ENCODE results near the gene GUCD1.
A peak's percentile ranks its signal among the peaks of the same experiment; 100 is the strongest.
"Not testable (repeated sequence)": the region's sequence is repeated elsewhere in the genome, so short reads cannot be mapped to it uniquely, and the experiment has no call there.

The GUCD1 gene

DNA sequence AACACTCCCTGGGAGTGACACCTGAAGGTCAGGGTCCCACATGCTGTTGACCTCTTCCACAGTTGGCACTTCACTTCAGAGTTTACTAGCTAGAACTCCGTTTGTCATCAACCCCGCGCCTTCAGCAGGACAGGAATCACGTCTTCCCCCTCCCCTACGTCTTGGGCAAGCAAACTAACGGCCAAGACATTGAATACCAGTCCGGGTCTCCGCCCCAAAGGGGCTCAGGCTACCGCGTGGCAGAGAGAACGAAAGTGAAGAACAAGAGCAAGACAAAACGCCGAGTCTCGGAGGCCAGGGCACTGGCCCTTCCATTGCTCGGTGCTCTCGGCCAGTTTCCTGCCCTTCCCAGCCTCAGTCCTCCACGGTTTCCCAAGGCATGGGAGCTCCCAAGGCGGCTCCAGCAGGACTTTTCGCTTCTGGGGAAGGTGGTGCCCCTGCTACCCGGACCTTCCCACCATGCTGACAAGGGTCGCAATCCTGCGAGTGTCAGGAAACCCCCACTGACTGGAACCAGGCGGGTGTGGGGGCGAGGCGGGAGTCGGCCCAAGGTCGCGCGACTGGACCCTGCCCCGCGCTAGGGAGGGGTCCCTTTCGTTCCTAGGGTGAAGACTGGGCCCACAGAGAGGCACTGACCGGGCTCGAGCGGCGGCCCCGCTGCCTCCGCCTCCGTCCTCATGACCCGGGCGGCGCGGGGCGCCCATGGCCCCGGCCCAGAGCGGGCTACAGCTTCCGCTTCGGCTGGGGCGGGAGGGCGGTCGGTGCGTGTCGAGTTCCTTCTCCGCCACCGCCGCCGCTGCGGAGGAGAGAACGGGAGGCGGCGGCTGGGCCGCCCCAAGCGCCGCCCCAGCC, at the start of gene GUCD1:
TSS of gene GUCD1 (minus strand) at position 826 of the 852 bp plus-strand sequence. CDS start at position 679, 147 bp downstream.
- DNase-seq, result peak; percentile 28 to 41

DNA sequence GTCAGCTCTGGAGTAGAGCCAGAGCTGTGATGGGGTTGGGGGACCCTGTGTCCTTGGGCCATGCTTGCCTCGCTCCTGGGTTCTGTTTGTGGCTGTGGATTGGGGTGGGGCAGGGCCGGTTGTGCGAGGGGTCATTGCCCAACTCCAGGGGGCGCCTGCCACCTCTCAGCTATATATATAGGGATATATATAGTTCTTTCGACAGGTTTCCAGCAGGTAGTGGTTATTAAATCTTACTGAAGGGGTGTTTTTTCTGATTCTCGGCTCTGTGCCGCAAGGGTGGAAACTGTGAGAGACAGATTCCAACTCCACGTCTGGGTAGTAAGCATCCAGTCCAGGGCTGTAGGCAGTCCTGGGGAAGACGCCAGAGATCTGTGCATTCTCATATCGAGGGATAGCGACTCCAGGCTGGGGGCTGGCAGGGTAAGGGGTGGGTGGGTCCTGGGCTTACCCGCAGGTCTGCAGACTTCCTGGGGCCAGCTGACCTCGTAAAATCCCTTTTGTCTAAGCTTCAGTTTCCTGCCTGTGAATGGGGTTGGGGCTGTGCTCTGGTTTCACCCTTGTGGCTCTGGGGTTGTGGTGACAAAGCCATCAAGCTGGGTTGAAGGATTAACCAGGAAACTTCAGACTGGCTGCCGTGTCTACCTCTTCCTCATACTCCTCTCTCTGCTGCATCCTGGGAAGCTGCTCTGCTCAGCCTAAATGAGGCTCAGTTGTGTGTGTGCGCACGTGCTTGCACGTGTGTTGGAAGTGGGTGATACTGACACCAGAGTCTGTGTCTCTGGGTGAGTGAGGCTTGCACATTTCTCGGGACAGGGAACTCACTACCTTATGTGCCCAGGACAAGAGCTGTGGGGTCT, 49.1 kb upstream of the GUCD1 start:
- peak; percentile 29 to 39 for DNase-seq

DNA sequence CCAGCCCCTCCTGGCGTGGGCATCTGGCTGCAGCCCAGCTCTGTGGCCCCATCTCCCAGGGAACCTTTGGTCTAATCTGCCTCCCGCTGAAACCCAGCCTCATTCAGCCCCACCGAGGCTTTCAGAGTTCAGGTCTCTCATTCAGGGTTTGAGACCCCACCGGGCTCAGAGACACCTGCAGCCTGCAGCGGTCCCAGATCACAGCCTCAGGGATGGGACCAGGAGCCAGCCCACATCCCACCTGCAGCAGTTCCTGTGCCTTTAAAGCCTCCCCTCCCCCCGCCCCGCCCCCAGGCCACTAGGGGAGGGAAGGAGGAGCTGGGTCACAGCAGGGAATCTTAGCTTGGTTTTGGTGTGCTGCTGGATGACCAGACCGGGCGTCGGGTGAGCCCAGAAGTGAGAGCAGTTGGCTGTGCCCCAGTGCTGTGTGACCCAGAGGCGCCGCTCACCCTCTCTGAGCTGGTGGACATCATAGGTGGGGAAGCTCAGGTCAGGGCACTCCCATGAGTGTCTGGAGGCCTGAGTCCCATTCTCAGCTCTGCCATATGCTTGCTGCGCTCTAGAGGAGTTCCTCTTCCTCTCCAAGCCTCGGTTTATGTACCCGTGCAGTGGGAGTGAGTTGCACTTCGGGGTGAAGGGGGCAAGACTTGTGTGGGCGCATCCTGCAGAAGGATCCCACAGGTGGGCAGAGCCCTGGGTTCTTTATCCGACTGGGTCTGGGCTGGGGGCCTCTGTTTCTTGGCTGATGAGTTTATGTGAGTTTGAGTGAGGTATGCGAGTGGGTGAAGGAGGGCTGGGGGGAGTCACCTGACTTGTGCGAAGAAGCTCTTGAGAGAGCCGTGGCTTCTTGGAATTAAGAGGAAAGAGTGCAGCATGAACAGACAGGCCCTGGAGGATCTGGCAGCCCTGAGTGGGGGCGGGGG, 48.2 kb upstream of the GUCD1 start, which contains the start of gene GGT1:
TSS of gene GGT1 (plus strand) at position 347 of the 923 bp plus-strand sequence. CDS start 7,889 bp downstream, outside the sequence.
- DNase-seq, result not testable (repeated sequence)

DNA sequence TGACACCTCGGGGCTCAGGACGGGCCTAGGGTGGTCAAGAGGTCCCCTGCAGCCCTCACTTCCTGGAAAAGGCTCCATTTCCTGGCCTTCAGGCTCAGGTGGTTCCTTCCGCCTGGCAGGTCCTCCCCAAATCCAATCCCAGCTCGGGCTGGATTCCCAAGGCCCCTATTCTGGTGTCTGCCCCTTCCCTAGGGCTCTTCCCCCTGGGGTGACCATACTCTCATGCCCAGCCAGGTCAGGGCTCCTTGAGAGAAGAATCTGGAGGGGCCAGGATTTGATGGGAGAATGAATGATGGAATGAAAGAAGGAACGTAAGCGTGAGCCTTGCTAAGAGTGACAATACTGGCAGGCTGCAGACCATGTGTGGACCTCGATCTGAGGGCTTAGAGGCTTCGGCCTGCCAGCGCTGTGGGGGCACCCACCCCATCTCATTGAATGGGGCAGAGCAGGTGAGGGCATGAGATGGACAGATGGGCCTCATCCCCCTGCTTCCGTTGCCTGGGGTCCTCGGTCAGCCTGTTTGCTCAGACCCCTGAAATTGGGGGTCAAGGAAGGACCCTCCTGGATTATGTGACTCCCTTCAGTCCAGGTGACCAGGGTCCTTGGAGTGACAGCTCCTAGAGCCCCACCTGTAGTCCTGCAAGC, 47.3 kb upstream of the GUCD1 start:
- not testable (repeated sequence) for DNase-seq

DNA sequence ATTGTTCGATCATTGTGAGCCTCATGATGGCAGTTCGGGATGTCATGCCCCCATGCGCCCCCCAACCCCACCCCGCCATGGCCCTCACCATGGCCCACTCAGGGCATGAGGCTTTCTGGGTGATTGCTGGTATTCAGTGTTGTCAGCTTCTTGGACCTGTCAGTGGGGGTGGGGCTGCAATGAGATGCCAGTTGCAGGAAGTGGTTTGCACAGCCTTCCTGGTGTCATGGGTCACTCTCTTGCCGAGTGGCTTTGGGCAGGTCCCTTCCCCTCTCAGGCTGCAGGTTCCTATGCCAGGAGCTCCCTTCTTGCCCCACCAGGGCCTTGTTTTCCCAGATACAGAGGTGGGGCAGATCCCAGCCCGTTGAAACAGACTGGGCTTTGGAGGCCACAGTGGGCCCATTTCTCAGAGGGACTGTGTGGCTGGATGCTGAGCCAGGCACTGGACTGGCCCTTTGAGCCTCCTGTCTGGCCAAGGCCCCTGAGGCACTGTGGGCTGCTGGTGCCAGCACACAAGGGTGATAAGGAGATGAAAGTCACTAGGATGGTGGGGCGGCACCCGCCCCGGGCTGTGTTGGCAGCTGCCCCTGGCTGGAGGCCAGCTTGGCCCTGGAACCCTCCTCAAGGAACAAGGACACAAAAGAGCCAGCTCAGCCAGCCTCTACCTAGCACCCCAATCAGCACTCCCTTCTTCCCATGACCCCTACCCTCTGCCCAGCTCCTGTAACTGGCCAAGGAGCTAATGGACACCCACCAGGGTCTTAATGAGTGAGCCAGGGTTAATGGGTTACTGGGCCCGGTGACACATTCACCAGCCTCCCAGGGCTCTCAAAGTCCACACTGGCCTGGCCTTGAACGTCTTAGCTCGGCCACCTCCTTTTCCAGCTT, 46.5 kb upstream of the GUCD1 start:
- DNase-seq, result no peak

DNA sequence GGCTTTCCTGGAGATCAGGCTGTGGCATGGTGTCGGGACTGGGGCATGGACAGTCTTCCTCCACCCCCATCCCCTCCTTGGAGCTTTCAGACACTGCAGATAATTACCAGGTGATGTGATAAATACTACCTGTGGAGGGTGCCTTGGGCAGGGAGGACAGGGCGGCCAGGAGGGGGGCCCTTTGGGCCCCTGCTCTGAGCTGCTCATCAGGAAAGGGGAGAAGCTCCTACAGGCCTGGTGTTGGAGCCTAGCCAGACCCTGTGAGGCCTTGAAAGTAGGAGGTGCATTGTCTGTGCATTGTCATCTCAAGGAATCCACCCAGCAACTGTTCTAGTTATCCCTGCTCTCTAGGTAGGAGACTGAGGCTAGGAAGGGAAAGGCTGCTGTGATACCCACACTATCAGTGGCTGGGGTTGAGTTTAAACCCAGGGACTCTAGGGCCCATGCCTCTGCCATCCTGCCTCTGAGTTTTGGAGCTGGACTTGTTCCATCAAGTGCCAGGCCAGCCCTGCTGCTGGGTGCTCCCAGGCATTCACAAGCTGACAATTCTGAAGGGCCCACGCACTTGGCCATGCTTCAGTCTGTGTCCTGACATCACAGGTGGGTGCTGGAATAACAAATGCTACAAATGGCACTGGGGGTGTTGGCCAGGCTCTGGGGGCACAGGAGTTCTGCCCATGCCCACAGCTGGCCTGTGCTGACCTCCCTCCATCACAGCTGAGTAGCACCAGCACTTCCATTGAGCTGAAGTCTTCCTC, 45.2 kb upstream of the GUCD1 start:
- not testable (repeated sequence) for DNase-seq

DNA sequence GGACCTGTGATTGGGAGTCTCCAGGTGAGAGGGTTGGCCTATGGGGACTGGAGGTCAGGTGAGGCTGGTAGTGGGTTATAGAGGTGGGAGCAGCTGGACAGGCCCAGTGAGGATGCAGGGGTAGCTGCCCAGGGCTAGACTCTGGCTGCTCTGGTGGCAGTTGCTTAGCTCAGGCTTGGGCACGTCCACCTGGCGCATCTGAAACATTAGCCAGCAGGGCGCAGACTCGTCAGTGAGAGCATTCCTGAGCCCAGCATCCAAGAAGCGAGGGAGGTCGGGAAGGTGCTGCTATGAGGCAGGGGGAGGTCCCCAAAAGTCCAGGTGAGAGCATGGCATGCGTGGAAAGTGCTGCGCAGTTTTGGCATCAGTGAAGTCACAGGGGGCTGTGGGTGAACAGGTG, 44.6 kb upstream of the GUCD1 start:
- no peak for DNase-seq

DNA sequence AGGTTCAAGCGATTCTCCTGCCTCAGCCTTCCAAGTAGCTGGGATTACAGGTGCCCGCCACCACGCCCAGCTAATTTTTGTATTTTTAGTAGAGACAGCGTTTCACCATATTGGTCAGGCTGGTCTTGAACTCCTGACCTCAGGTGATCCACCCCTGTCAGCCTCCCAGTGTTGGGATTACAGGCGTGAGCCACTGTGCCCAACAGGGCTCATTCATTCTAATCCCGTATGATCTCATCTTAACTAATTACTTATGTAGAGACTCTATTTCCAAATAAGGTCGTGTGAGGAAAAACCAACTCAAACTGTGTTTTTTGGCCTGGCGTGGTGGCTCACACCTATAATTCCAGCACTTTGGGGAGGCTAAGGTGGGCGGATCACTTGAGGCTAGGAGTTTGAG, 42.1 kb upstream of the GUCD1 start:
- not testable (repeated sequence) for DNase-seq

DNA sequence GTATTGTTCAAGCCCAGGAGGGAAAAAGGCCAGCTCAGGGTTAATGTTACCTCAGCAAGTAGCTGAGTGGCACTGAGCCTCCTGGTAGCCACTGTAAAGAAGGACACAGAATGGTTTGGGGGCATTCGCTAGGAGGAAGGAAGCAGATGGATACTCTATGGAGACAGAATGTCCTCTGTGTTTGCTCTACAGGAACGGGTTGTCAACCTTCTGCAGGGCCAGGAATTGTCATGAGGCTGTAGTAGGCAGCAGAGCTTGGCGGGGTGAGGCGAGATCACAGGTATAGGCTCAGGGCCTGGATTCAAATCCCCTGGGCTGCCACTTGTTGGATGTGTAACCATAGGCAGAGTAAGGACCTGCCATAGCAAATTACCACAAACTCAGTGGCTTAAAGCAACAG, 40.9 kb upstream of the GUCD1 start:
- no peak for DNase-seq

DNA sequence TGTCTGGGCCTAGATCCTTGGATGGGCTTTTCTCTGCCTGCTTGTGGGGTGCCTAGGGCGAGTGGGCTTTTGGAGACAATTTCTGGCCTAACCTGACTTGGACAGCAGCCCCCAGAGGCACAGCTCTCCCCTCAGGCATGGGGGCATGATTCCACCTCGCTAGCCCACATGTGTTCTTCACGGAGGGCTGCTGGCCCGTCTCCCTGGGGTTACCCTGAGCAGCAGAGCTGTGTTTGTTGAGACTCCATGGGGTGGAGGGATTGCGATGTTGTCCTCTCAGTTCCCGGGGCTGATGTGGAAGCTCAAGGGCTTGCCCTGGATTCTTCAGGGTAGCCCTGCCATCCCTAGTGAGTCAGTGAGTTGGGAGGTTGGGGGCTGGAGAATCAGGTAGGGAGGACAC, 40.3 kb upstream of the GUCD1 start:
- DNase-seq, result no peak

DNA sequence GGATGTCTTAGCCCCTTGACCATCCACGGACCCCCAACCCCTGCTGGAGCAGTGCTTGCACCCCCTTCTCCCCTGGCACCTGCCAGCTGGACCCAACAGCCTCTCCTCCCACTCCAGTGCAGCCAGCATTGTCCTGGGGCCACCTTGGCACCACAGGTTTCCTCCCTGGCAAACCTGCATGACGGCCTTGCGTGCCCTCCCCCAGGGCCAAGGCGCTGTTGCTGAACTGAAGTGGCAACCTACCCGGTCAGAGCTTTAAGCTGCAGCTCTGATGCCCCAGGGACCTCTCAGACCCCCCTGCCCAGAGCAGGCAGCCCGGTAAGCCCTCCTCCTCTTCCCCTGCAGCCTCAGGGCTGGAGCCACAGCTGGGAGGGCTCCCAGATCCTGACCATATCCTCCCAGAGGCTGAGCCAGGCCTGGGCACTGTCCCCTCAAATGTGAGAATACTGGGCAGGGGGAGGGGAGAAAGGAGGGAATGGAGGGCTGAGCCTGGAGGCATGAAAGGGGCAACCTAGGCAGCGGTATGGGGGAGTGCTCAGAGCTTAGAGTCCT, 39.7 kb upstream of the GUCD1 start:
- no peak for DNase-seq

DNA sequence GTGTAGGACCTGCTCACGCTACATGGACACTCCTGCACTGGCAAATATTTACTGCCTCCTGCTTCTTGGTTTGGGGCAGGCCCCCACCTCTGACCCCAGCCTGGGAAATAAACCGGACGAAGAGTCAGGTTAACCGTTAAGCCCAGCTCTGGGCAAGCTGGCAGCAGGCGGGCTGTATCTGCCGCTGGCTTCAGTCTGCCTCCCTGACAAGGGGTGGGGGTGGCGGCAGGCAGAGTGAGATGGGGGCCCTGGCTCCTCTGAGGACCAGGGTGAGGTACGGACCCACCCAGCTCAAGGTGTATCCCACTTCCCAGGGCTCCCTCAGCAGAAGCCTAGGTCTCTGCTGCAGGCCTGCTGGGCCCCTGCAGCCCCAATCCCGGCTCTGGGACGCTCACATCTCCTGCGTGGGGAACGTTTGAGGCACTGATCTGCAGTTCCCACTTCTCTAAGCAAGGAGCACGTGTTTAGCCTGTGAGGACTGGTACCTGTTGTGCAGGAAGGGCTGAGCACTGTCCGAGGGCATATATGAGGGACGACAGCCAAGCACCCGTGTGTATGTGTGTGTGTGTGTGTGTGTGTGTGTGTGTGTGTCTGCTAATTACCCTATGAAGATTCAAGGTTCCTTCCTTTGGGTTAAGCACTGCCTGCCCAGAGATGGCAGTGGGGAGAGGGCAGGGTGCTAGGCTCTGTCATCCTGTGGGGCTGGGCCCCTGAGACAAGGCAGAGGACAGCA, 39.1 kb upstream of the GUCD1 start:
- DNase-seq, result no peak

DNA sequence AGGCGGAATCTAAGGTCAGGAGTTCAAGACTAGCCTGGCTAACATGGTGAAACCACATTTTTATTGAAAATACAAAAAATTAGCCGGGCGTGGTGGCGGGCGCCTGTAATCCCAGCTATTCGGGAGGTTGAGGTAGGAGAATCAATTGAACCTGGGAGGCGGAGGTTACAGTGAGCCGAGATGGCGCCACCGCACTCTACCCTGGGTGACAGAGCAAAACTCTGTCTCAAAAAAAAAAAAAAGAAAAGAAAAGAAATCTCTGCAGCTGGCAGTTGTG, 38.6 kb upstream of the GUCD1 start:
- not testable (repeated sequence) for DNase-seq

DNA sequence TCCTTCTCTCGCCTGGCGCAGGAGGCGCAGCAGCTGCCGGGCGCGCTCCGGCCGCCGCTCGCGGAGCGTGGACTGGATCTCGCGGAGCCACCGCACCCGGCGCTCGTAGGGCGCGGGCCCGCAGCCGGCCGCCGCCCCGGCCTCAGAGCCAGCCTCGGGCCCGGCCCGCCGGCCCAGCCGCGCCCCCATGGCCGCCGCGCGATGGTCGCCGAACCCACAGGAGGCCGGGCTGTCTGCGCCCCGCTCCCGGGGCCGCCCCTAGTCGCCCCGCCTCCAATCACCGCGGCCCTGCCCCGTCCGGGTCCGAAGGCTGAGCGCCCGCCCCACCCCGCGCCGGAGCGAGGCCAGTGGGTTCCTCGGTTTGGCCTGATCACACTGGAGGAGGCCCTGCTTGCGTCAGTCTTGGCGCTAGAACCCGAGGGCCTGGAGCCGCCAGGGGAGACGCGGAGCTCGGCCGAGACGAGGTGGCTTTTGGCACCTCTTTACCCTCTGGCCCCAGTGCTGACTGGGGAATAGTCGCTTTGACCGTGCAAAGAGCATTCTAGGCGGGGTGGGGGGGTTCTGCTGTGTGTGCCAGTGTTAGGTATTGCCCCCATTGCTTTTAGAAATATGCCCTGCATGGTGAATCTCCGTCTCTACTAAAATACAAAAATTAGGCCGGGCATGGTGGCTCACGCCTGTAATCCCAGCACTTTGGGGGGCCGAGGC, 38.1 kb upstream of the GUCD1 start, which contains the start of gene LRRC75B:
TSS of gene LRRC75B (minus strand) at position 223 of the 708 bp plus-strand sequence. CDS start at position 189, 34 bp downstream.
- peak; percentile 62 to 68 for DNase-seq

DNA sequence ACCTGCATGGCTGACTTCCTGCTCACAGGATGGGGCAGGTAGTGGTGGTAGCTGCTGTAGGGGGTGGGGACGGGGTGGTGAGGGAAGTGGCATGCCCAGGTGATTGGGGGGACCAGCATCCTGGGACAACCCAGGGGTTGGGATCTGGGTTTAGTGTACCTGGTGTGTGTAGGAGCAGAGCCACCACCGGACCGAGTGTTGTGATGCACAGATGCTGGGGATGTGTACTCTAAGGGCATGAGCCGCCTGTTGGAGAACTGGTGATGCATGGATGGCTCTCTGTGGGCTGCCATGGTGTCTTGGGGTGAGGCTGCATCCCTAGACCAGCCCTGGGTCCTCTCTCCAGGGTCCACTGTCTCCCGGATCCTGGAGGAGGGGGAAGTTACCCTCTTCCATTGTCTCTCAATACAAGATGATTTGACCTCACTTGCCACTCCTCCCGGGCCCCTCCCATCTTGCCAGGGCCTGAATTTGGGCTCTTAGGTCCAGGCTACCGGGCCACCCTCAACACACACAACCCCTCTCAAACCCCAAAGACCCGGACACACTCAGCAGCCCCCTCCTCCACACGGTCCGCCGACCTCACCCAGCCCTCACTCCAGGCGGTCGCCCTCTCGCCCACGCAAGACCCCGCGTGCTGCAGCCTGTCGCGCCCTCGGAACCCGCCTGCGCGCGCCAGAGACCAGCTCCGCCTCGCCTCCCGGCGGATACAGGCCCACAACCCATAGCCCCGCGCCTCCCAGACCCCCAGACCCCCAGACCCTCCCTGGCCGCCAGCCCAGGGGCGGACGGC, 37.3 kb upstream of the GUCD1 start:
- DNase-seq, result no peak

DNA sequence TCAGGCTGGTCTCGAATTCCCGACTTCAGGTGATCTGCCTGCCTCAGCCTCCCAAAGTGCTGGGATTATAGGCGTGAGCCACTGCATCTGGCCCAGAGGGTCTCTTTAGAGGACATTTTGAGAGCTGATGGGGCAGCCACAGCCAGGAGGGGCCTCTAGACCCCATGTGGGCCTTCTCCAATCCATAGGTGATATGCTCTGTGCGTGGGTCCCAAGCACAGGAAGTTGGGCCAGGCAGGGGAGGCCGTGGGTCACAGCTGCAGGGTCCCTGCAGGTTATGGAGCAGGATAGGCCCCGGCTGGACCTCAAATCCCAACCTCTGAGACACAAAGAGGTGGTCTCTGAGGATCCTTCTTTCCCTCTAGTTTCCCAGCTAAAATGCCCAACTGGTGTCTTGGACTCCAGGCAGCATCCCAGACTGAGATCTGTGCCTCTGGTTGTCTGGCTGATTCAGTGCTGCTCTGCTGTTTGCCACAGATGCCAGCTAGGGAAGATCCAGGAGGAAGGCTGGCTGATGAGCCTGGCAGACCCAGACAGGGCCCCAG, 36.4 kb upstream of the GUCD1 start:
- DNase-seq, result no peak

DNA sequence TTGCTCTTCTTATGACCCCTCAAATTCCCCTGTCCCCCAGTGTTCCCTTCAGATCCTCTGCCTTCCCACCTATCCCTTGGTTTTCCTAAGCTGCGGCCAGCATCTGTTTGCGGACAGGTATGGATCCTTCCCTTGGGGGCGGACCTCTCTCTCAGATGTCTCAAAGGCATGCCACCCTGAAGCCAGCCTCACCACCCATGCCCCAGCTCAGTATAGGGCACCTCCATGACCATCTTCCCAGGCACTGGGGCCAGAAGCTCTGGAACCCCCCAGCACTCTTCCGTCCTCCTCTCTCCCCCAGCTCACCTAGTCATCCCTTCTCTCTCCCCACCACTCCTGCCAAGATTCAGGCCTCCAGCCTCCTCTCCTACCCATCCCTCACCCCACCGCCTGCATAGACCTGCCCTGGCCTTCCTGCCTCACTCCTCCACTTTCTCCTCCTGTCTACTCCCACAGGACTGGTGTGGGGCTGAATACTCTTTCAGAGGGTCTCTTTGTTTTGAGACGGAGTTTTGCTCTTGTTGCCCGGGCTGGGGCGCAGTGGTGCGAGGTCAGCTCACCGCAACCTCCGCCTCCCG, 35.7 kb upstream of the GUCD1 start:
- no peak for DNase-seq
